ENCODE results near the gene CDH13. TPM values are rescaled to one million over a fixed set of nuclear protein-coding genes. Genes with fewer than 3 reads are reported as not detected.

Gene CDH13
- total RNA-seq, 2 donors from 2014 or later: not detected

GRCh38 chr16:82726306-82726705 is 99.5 kb downstream of the CDH13 start:
- no peaks in the 10 kb centered on the region for H3K4me1 Mint-ChIP-seq (ENCODE audit: low read depth)
- no peak overlapping the region for H3K4me3 Mint-ChIP-seq
- peaks cover 2% of the 10 kb centered on the region in 2 donors for H3K9me3 Mint-ChIP-seq
- no peaks in the 10 kb centered on the region for H3K27me3 Mint-ChIP-seq (ENCODE audit: low read depth)
- ATAC-seq (replicated peaks in 1 of 2) (no peak), DNase-seq (no peak)
- no peaks in the 10 kb centered on the region for H3K36me3 Mint-ChIP-seq (ENCODE audit: insufficient read depth in 2 of 2)
- H3K27ac Mint-ChIP-seq: no peak overlapping the region

- no peaks in the 10 kb centered on the region for H3K4me1 Mint-ChIP-seq (ENCODE audit: low read depth)
- ATAC-seq (replicated peaks in 1 of 2): no peak
- peaks cover 2 to 4% of the 10 kb centered on the region in 2 donors for H3K9me3 Mint-ChIP-seq
- no peak overlapping the region for H3K27ac Mint-ChIP-seq
- DNase-seq: no peak
- H3K4me3 Mint-ChIP-seq: no peak overlapping the region
- H3K36me3 Mint-ChIP-seq (ENCODE audit: insufficient read depth in 2 of 2): no peaks in the 10 kb centered on the region
- peaks cover 10% of the 10 kb centered on the region for H3K27me3 Mint-ChIP-seq (ENCODE audit: low read depth)
Observed at GRCh38 chr16:82728901-82729300, 102.1 kb downstream of the CDH13 start.

GRCh38 chr16:82730901-82731300 is 104.1 kb downstream of the CDH13 start:
- Mint-ChIP-seq H3K27me3 (ENCODE audit: low read depth) (peaks cover 11% of the 10 kb centered on the region), H3K27ac (no peak overlapping the region), H3K4me3 (no peak overlapping the region), H3K9me3 (peaks cover 2% of the 10 kb centered on the region in 2 donors), H3K4me1 (ENCODE audit: low read depth) (no peaks in the 10 kb centered on the region), H3K36me3 (ENCODE audit: insufficient read depth in 2 of 2) (no peaks in the 10 kb centered on the region)
- no peak for ATAC-seq (replicated peaks in 1 of 2)
- no peak for DNase-seq

GRCh38 chr16:82732461-82732860 is 105.7 kb downstream of the CDH13 start:
- DNase-seq: no peak
- peaks cover 2% of the 10 kb centered on the region in 2 donors for H3K9me3 Mint-ChIP-seq
- no peak overlapping the region for H3K4me3 Mint-ChIP-seq
- no peaks in the 10 kb centered on the region for H3K4me1 Mint-ChIP-seq (ENCODE audit: low read depth)
- peaks cover 18% of the 10 kb centered on the region for H3K27me3 Mint-ChIP-seq (ENCODE audit: low read depth)
- H3K36me3 Mint-ChIP-seq (ENCODE audit: insufficient read depth in 2 of 2): no peaks in the 10 kb centered on the region
- no peak for ATAC-seq (replicated peaks in 1 of 2)
- H3K27ac Mint-ChIP-seq: no peak overlapping the region

- peaks cover 0 to 2% of the 10 kb centered on the region in 2 donors for H3K9me3 Mint-ChIP-seq
- ATAC-seq (replicated peaks in 1 of 2): peak in 1 of 2 donors; percentile 73
Observed at GRCh38 chr16:82735186-82735585, 108.4 kb downstream of the CDH13 start.

GRCh38 chr16:82735673-82736091 is 108.9 kb downstream of the CDH13 start:
- H3K27me3 Mint-ChIP-seq (ENCODE audit: low read depth): peaks cover 22% of the 10 kb centered on the region
- ATAC-seq (replicated peaks in 1 of 2) (peak in 1 of 2 donors; percentile 44), DNase-seq (no peak)
- H3K36me3 Mint-ChIP-seq (ENCODE audit: insufficient read depth in 2 of 2): no peaks in the 10 kb centered on the region
- no peak overlapping the region for H3K4me3 Mint-ChIP-seq
- peaks cover 0 to 2% of the 10 kb centered on the region in 2 donors for H3K9me3 Mint-ChIP-seq
- H3K4me1 Mint-ChIP-seq (ENCODE audit: low read depth): no peaks in the 10 kb centered on the region
- no peak overlapping the region for H3K27ac Mint-ChIP-seq

More at GRCh38 chr16:82735186-82735585, 108.4 kb downstream of the CDH13 start:
- Mint-ChIP-seq H3K4me1 (ENCODE audit: low read depth) (no peaks in the 10 kb centered on the region), H3K36me3 (ENCODE audit: insufficient read depth in 2 of 2) (no peaks in the 10 kb centered on the region), H3K4me3 (no peak overlapping the region), H3K27me3 (ENCODE audit: low read depth) (peaks cover 22% of the 10 kb centered on the region), H3K27ac (no peak overlapping the region)
- DNase-seq: no peak

GRCh38 chr16:82736224-82736623 is 109.5 kb downstream of the CDH13 start:
- Mint-ChIP-seq H3K4me3 (no peak overlapping the region), H3K27me3 (ENCODE audit: low read depth) (peaks cover 22% of the 10 kb centered on the region), H3K36me3 (ENCODE audit: insufficient read depth in 2 of 2) (no peaks in the 10 kb centered on the region), H3K9me3 (peaks cover 2% of the 10 kb centered on the region in 2 donors), H3K27ac (no peak overlapping the region), H3K4me1 (ENCODE audit: low read depth) (no peaks in the 10 kb centered on the region)
- DNase-seq (no peak), ATAC-seq (replicated peaks in 1 of 2) (no peak)

- no peaks in the 10 kb centered on the region for H3K36me3 Mint-ChIP-seq (ENCODE audit: insufficient read depth in 2 of 2)
- DNase-seq: no peak
- no peaks in the 10 kb centered on the region for H3K4me1 Mint-ChIP-seq (ENCODE audit: low read depth)
- peaks cover 1 to 2% of the 10 kb centered on the region in 2 donors for H3K9me3 Mint-ChIP-seq
- no peak overlapping the region for H3K4me3 Mint-ChIP-seq
- no peak overlapping the region for H3K27ac Mint-ChIP-seq
- no peak for ATAC-seq (replicated peaks in 1 of 2)
- peaks cover 15% of the 10 kb centered on the region for H3K27me3 Mint-ChIP-seq (ENCODE audit: low read depth)
Observed at GRCh38 chr16:82738699-82739098, 111.9 kb downstream of the CDH13 start.

GRCh38 chr16:82741073-82741615 is 114.4 kb downstream of the CDH13 start:
- H3K9me3 Mint-ChIP-seq: peaks cover 0 to 2% of the 10 kb centered on the region in 2 donors
- no peak for ATAC-seq (replicated peaks in 1 of 2)
- peaks cover 21% of the 10 kb centered on the region for H3K27me3 Mint-ChIP-seq (ENCODE audit: low read depth)
- no peaks in the 10 kb centered on the region for H3K4me1 Mint-ChIP-seq (ENCODE audit: low read depth)
- no peak for DNase-seq
- H3K36me3 Mint-ChIP-seq (ENCODE audit: insufficient read depth in 2 of 2): no peaks in the 10 kb centered on the region
- no peak overlapping the region for H3K4me3 Mint-ChIP-seq
- no peak overlapping the region for H3K27ac Mint-ChIP-seq

GRCh38 chr16:82744958-82745357 is 118.2 kb downstream of the CDH13 start:
- ATAC-seq (replicated peaks in 1 of 2): no peak

GRCh38 chr16:82748026-82748425 is 121.3 kb downstream of the CDH13 start:
- no peaks in the 10 kb centered on the region for H3K9me3 Mint-ChIP-seq
- H3K4me3 Mint-ChIP-seq: no peak overlapping the region
- no peak for DNase-seq
- no peak for ATAC-seq (replicated peaks in 1 of 2)
- H3K4me1 Mint-ChIP-seq (ENCODE audit: low read depth): no peaks in the 10 kb centered on the region
- no peaks in the 10 kb centered on the region for H3K36me3 Mint-ChIP-seq (ENCODE audit: insufficient read depth in 2 of 2)
- H3K27ac Mint-ChIP-seq: no peak overlapping the region
- peaks cover 36% of the 10 kb centered on the region for H3K27me3 Mint-ChIP-seq (ENCODE audit: low read depth)

More at GRCh38 chr16:82744958-82745357, 118.2 kb downstream of the CDH13 start:
- H3K27ac Mint-ChIP-seq: no peak overlapping the region
- no peaks in the 10 kb centered on the region for H3K4me1 Mint-ChIP-seq (ENCODE audit: low read depth)
- no peak overlapping the region for H3K4me3 Mint-ChIP-seq
- peaks cover 0 to 2% of the 10 kb centered on the region in 2 donors for H3K9me3 Mint-ChIP-seq
- no peaks in the 10 kb centered on the region for H3K36me3 Mint-ChIP-seq (ENCODE audit: insufficient read depth in 2 of 2)
- DNase-seq: no peak
- H3K27me3 Mint-ChIP-seq (ENCODE audit: low read depth): peaks cover 25% of the 10 kb centered on the region

- no peak for DNase-seq
- no peak overlapping the region for H3K27ac Mint-ChIP-seq
- peaks cover 26% of the 10 kb centered on the region for H3K27me3 Mint-ChIP-seq (ENCODE audit: low read depth)
- no peaks in the 10 kb centered on the region for H3K36me3 Mint-ChIP-seq (ENCODE audit: insufficient read depth in 2 of 2)
- no peaks in the 10 kb centered on the region for H3K4me1 Mint-ChIP-seq (ENCODE audit: low read depth)
- no peak for ATAC-seq (replicated peaks in 1 of 2)
- H3K9me3 Mint-ChIP-seq: no peaks in the 10 kb centered on the region
- H3K4me3 Mint-ChIP-seq: no peak overlapping the region
Observed at GRCh38 chr16:82750068-82750467, 123.3 kb downstream of the CDH13 start.

GRCh38 chr16:82751020-82751419 is 124.3 kb downstream of the CDH13 start:
- H3K4me1 Mint-ChIP-seq (ENCODE audit: low read depth): no peaks in the 10 kb centered on the region
- no peaks in the 10 kb centered on the region for H3K9me3 Mint-ChIP-seq
- peaks cover 26% of the 10 kb centered on the region for H3K27me3 Mint-ChIP-seq (ENCODE audit: low read depth)
- H3K27ac Mint-ChIP-seq: no peak overlapping the region
- DNase-seq (no peak), ATAC-seq (replicated peaks in 1 of 2) (no peak)
- H3K36me3 Mint-ChIP-seq (ENCODE audit: insufficient read depth in 2 of 2): no peaks in the 10 kb centered on the region
- no peak overlapping the region for H3K4me3 Mint-ChIP-seq

GRCh38 chr16:82752172-82752571 is 125.4 kb downstream of the CDH13 start:
- H3K27ac Mint-ChIP-seq: no peak overlapping the region
- H3K36me3 Mint-ChIP-seq (ENCODE audit: insufficient read depth in 2 of 2): no peaks in the 10 kb centered on the region
- DNase-seq (no peak), ATAC-seq (replicated peaks in 1 of 2) (no peak)
- H3K9me3 Mint-ChIP-seq: no peaks in the 10 kb centered on the region
- H3K4me1 Mint-ChIP-seq (ENCODE audit: low read depth): no peaks in the 10 kb centered on the region
- no peak overlapping the region for H3K4me3 Mint-ChIP-seq
- peaks cover 26% of the 10 kb centered on the region for H3K27me3 Mint-ChIP-seq (ENCODE audit: low read depth)

All from activated T-cell treated with anti-CD3 and anti-CD28 coated beads, Interleukin-2, amount 50 U/mL, for 72 hours (primary cell).